Measurements from ENCODE around the gene GRAMD1A. TPM values are rescaled to one million over a fixed set of nuclear protein-coding genes. Genes with fewer than 3 reads are reported as not detected.
"Not testable (repeated sequence)": the region's sequence is repeated elsewhere in the genome, so short reads cannot be mapped to it uniquely, and the experiment has no call there.

Gene GRAMD1A
- total RNA-seq, 1 experiment from 2014 or later = 32.8 TPM

DNA sequence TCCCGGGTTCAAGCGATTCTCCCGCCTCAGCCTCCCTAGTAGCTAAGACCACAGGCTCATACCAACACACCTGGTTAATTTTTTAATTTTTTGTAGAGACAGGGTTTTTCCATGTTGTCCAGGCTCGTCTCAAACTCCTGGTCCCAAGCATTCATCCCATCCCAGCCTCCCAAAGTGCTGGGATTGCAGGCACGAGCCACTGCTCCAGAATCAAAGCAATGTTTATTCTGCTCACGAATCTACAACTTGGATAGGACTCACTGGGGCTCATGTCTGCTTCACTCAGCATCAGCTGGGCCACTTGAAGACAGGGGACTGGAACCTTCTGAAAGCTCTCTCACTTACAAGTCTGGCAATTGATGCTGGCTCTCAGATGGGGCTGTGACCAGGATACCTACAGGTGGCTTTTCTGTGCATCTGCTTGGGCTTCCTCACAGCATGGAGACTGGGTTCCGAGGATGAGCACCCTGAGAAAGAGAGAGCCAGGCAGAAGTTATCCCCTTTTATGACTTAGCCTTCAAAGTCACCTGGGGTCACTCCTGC is 27.9 kb upstream of the GRAMD1A start:
- in situ Hi-C loops (cut with HindIII; ENCODE audit: low pct_unique_long_range_greater_than_20kb, low sequenced_read_pairs) = no loop called here
- no peak for DNase-seq (ENCODE audit: low read depth)

GRCh38 chr19:34974646-34975045 is 25.5 kb upstream of the GRAMD1A start:
- in situ Hi-C loops (cut with HindIII; ENCODE audit: low pct_unique_long_range_greater_than_20kb, low sequenced_read_pairs) = no loop called here
- no peak for DNase-seq (ENCODE audit: low read depth)

- in situ Hi-C loops (cut with HindIII; ENCODE audit: low pct_unique_long_range_greater_than_20kb, low sequenced_read_pairs) = no loop called here
- DNase-seq (ENCODE audit: low read depth) = no peak
These were observed 25.1 kb upstream of the GRAMD1A start for GRCh38 chr19:34975056-34975455.

GRCh38 chr19:34976611-34977010 is 23.5 kb upstream of the GRAMD1A start:
- no peak for DNase-seq (ENCODE audit: low read depth)
- in situ Hi-C loops (cut with HindIII; ENCODE audit: low pct_unique_long_range_greater_than_20kb, low sequenced_read_pairs) = no loop called here

GRCh38 chr19:34979819-34980640 is 20.1 kb upstream of the GRAMD1A start:
- no peak for DNase-seq (ENCODE audit: low read depth)
- in situ Hi-C loops (cut with HindIII; ENCODE audit: low pct_unique_long_range_greater_than_20kb, low sequenced_read_pairs) = no loop called here

- no peak for DNase-seq (ENCODE audit: low read depth)
- in situ Hi-C loops (cut with HindIII; ENCODE audit: low pct_unique_long_range_greater_than_20kb, low sequenced_read_pairs) = no loop called here
These were observed 17.8 kb upstream of the GRAMD1A start for GRCh38 chr19:34982275-34982674.

DNA sequence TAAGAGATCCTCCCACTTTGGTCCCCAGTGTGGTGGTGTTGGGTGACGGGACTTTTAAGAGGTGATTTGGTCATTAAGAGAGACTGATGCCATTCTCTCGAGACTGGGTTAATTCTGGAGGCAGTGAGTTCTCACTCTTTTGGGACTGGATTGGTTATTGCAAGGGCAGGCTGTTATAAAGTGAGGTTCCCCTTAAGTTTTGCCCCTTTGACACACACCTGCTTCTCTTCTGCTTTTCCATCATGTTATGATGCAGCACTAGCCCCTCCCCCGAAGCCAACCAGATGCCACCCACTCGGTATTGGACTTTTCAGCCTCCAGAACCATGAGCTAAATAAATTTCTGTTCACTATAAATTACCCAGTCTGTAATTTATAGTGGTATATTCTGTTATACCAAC is 16.3 kb upstream of the GRAMD1A start:
- DNase-seq (ENCODE audit: low read depth) = no peak
- in situ Hi-C loops (cut with HindIII; ENCODE audit: low pct_unique_long_range_greater_than_20kb, low sequenced_read_pairs) = no loop called here

GRCh38 chr19:34984287-34984686 is 15.8 kb upstream of the GRAMD1A start:
- no peak for DNase-seq (ENCODE audit: low read depth)
- in situ Hi-C loops (cut with HindIII; ENCODE audit: low pct_unique_long_range_greater_than_20kb, low sequenced_read_pairs) = no loop called here

DNA sequence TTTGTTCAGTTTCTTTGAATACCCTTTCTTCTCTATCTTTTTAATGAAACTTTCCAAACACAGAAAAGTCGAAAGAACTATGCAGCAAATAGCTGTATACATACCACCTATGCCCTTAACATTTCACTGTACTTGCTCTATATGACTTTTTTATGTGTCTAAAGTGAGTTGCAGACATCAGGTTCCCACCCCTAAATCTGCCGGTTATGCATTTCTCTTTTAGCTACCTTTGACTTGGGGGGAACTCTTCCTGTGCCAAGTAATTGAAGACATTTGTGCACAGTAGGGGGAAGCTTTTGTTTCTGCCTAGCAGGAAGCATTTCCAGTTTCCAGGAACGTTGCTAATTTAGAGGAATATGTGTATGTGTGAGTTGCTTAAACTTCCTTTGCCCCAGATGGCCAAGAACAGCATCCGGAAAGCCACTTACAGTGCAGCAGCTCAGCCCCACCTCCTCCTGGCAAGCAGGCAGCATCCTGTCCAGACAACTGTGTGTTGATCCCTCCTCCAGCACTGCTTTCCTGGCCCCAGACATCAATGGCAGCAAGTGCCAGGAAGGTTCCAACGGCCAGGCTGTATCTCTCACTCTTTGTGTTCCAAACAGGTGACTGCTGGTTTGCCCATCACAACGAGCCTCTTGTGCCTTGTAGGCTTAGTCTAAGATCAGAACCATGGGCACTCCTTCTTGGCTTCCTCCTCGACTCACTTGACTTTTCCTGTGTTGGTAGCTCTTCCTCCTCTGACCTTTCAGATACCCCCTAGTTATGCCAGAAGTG is 14.7 kb upstream of the GRAMD1A start:
- in situ Hi-C loops (cut with HindIII; ENCODE audit: low pct_unique_long_range_greater_than_20kb, low sequenced_read_pairs) = no loop called here
- no peak for DNase-seq (ENCODE audit: low read depth)

- in situ Hi-C loops (cut with HindIII; ENCODE audit: low pct_unique_long_range_greater_than_20kb, low sequenced_read_pairs) = no loop called here
- no peak for DNase-seq (ENCODE audit: low read depth)
These were observed 12.0 kb upstream of the GRAMD1A start for GRCh38 chr19:34988119-34988518.

- in situ Hi-C loops (cut with HindIII; ENCODE audit: low pct_unique_long_range_greater_than_20kb, low sequenced_read_pairs) = no loop called here
These were observed 10.8 kb upstream of the GRAMD1A start for GRCh38 chr19:34989298-34989697.

DNA sequence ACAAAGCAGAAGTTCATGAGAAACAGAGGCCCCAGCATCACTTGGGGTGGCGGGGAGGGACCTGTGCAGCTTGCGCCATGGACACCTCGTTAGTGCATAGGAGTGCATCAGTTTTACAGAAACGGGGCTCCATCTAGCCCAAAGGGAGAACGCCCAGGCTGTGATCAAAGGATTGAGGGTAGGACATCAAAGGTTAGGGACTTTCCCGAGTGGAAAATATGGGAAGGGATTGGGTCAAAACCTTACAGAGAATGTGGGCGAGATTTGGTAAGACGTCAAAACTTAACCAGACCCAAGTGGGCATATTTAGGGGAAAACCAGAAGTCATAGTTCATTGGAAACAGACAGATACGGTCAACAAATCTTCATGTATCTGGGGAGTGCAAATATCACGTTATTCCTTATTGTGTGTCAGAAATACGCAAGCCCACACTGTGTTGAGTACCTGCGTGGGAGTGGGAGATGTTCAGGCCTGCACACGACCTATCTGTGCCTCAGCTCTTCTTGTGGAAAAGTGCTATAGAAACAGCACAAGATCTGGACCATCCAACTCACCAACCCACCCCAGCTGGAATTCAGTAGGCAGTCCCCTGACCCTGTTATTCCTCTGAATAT is 9.4 kb upstream of the GRAMD1A start:
- in situ Hi-C loops (cut with HindIII; ENCODE audit: low pct_unique_long_range_greater_than_20kb, low sequenced_read_pairs) = no loop called here
- no peak for DNase-seq (ENCODE audit: low read depth)

More at GRCh38 chr19:34989298-34989697, 10.8 kb upstream of the GRAMD1A start:
- DNase-seq (ENCODE audit: low read depth) = no peak

GRCh38 chr19:34991542-34992333 is 8.4 kb upstream of the GRAMD1A start:
- in situ Hi-C loops (cut with HindIII; ENCODE audit: low pct_unique_long_range_greater_than_20kb, low sequenced_read_pairs) = no loop called here
- DNase-seq (ENCODE audit: low read depth) = no peak

GRCh38 chr19:34992582-34992981 is 7.5 kb upstream of the GRAMD1A start:
- in situ Hi-C loops (cut with HindIII; ENCODE audit: low pct_unique_long_range_greater_than_20kb, low sequenced_read_pairs); DNase-seq (ENCODE audit: low read depth): not testable (repeated sequence)

- no peak for DNase-seq (ENCODE audit: low read depth)
- in situ Hi-C loops (cut with HindIII; ENCODE audit: low pct_unique_long_range_greater_than_20kb, low sequenced_read_pairs) = no loop called here
These were observed 5.9 kb upstream of the GRAMD1A start for GRCh38 chr19:34994286-34994642.

- peak; percentile 64 for DNase-seq (ENCODE audit: low read depth)
- in situ Hi-C loops (cut with HindIII; ENCODE audit: low pct_unique_long_range_greater_than_20kb, low sequenced_read_pairs) = no loop called here
These were observed 5.2 kb upstream of the GRAMD1A start for GRCh38 chr19:34994643-34995541.

GRCh38 chr19:34995551-34995950 is 4.6 kb upstream of the GRAMD1A start:
- in situ Hi-C loops (cut with HindIII; ENCODE audit: low pct_unique_long_range_greater_than_20kb, low sequenced_read_pairs) = no loop called here
- peak; percentile 62 for DNase-seq (ENCODE audit: low read depth)

Measured in Caki2 (cell line).